GM21737 (cell line): ENCODE data around the gene FEM1B.

Experiments used
- ATAC-seq: cut with Tn5 transposase; IDR thresholded peaks from one replicate; pipeline ENCODE4 v1.9.1; 2021; ENCODE audit warnings: mild to moderate bottlenecking, moderate library complexity; ENCODE audit not compliant: unreplicated experiment

FEM1B gene

GRCh38 chr15:68284616-68285258, 7.2 kb downstream of the FEM1B start:
- ATAC-seq = no peak

- ATAC-seq = no peak
Measured at GRCh38 chr15:68285259-68285980, 7.9 kb downstream of the FEM1B start.

GRCh38 chr15:68286256-68286655, 8.7 kb downstream of the FEM1B start:
- ATAC-seq = no peak

GRCh38 chr15:68289057-68289456, 11.5 kb downstream of the FEM1B start:
- no peak for ATAC-seq

GRCh38 chr15:68289621-68290352, 12.2 kb downstream of the FEM1B start:
- no peak for ATAC-seq

GRCh38 chr15:68290715-68291114, 13.2 kb downstream of the FEM1B start:
- no peak for ATAC-seq

GRCh38 chr15:68292157-68292781, 14.7 kb downstream of the FEM1B start:
- no peak for ATAC-seq

- no peak for ATAC-seq
Measured at GRCh38 chr15:68292967-68293366, 15.4 kb downstream of the FEM1B start.

- no peak for ATAC-seq
Measured at GRCh38 chr15:68295014-68295805, 17.7 kb downstream of the FEM1B start.

- ATAC-seq = no peak
Measured at GRCh38 chr15:68298336-68298735, 20.8 kb downstream of the FEM1B start.

GRCh38 chr15:68298882-68299381, 21.4 kb downstream of the FEM1B start:
- peak; percentile 67 for ATAC-seq

- ATAC-seq = no peak
Measured at GRCh38 chr15:68299436-68299835, 21.9 kb downstream of the FEM1B start.

- ATAC-seq = no peak
Measured at GRCh38 chr15:68300115-68300940, 22.8 kb downstream of the FEM1B start.

- no peak for ATAC-seq
Measured at GRCh38 chr15:68301301-68301700, 23.8 kb downstream of the FEM1B start.

- no peak for ATAC-seq
Measured at GRCh38 chr15:68302729-68303128, 25.2 kb downstream of the FEM1B start.

GRCh38 chr15:68303134-68303533, 25.6 kb downstream of the FEM1B start:
- ATAC-seq = no peak

GRCh38 chr15:68303560-68304436, 26.3 kb downstream of the FEM1B start:
- ATAC-seq = no peak

GRCh38 chr15:68304589-68305337, 27.2 kb downstream of the FEM1B start:
- ATAC-seq = no peak
